SJCRH30 (cell line): ENCODE data around the gene MDGA2. TPM values are rescaled to one million over a fixed set of nuclear protein-coding genes. Genes with fewer than 3 reads are reported as not detected.
"Not testable (repeated sequence)": the region's sequence is repeated elsewhere in the genome, so short reads cannot be mapped to it uniquely, and the experiment has no call there.

ENCODE experiments used
- DNase-seq, 2 experiments: peaks; one replicate each; pipeline ENCODE4 v3.0.0-alpha.2; 2015 to 2020
- H3K27ac ChIP-seq: fragments of 250-450 bp; sonication (Bioruptor Pico); 2 replicates; pipeline ENCODE4 v1.5.1; 2020; ENCODE audit warnings: mild to moderate bottlenecking, moderate library complexity
- H3K27me3 ChIP-seq: fragments of 250-450 bp; sonication (Bioruptor Pico); 2 replicates; pipeline ENCODE4 v1.5.1; 2020; ENCODE audit warnings: mild to moderate bottlenecking, moderate library complexity
- H3K36me3 ChIP-seq: fragments of 250-450 bp; sonication (Bioruptor Pico); 2 replicates; pipeline ENCODE4 v1.5.1; 2020; ENCODE audit warnings: mild to moderate bottlenecking, moderate library complexity
- H3K4me1 ChIP-seq: fragments of 250-450 bp; sonication (Bioruptor Pico); 2 replicates; pipeline ENCODE4 v1.5.1; 2020; ENCODE audit warnings: mild to moderate bottlenecking, moderate library complexity
- H3K4me3 ChIP-seq: fragments of 250-450 bp; sonication (Bioruptor Pico); 2 replicates; pipeline ENCODE4 v1.5.1; 2020; ENCODE audit warnings: mild to moderate bottlenecking, moderate library complexity
- H3K9me3 ChIP-seq: fragments of 250-450 bp; sonication (Bioruptor Pico); replicated peaks from 2 replicates; pipeline ENCODE4 v1.5.1; 2020; ENCODE audit warnings: mild to moderate bottlenecking, moderate library complexity
- total RNA-seq: library from RNA; depleted of rRNA; stranded (reverse); fragments of >200 nt; shearing (Covaris generic); gene quantifications from 2 replicates; pipeline ENCODE4 v1.2.3, GENCODE V29; 2014

Gene MDGA2
- total RNA-seq, 1 experiment from 2014 or later, result 1.9 TPM

DNA sequence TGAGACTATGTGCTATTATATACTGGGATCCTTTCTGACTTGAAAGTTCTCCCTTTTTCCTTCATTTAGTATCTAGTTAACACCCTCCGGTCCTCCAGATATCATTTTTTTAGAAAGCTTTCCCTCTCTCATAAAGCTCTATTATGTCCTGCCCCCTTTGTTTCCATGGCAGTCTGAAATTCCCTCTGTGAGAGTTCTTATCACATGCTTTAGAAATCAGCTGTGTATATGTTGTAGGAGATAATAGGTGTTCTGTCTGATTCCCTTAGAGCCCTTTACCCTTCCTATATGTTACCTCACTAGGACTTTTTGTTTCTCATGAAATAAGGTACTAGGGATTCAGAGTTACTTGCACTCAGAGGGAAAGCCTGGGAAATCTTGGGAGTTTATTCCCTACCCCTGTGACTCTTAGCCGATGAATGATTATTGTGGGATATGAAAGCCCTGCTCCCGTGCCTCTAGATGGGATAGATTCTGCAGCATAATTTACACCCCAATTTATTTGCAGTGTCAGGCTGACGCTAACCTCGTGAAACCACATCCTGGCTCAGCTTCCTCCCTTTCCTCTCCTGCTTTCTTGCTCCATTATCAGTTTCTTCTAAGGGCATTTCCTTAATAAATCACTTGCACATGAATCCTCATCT is 448.4 kb downstream of the MDGA2 start:
- no peak for DNase-seq
- H3K9me3 ChIP-seq, result no peaks in the 10 kb centered on the region
- no peak overlapping the region for H3K4me3 ChIP-seq
- no peaks in the 10 kb centered on the region for H3K27me3 ChIP-seq
- H3K36me3 ChIP-seq, result no peaks in the 10 kb centered on the region
- no peaks in the 10 kb centered on the region for H3K4me1 ChIP-seq
- H3K27ac ChIP-seq, result no peak overlapping the region

DNA sequence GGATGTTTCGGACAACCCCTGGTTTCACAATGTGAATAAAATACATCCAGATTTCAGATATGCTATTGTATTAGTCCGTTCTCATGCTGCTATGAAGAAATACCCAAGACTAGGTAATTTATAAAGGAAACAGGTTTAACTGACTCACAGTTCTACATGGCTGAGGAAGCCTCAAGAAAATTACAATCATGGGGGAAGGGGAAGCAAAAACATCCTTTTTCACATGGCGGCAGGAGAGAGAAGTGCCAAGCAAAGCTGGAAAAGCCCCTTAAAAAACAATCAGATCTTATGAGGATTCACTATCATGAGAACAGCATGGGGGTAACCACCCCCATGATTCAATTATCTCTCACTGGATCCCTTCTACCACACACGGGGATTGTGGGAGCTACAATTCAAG is 451.7 kb downstream of the MDGA2 start:
- no peaks in the 10 kb centered on the region for H3K36me3 ChIP-seq
- no peak for DNase-seq
- H3K27me3 ChIP-seq, result no peaks in the 10 kb centered on the region

DNA sequence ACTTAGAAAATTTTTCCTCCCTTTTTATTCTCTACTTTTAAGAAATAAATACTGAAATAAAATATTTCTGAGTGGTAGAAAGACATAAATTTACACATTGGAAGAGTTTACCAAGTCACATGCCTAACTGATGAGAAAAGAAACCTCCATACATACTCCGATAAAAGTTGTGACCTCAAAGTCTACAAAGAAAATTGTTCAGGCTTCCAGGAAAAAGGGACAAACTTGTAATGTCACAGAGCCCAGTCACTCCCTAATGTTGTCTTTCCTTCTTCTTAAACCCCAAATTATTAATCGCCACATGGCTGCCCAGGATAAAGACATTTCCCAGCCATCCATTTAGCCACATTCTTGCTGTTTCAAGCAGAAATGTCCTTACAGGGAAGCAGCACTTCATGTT is 455.3 kb downstream of the MDGA2 start:
- DNase-seq, result no peak
- Histone ChIP-seq H3K9me3 (no peaks in the 10 kb centered on the region), H3K27ac (no peak overlapping the region), H3K27me3 (no peaks in the 10 kb centered on the region), H3K4me1 (no peaks in the 10 kb centered on the region), H3K36me3 (no peaks in the 10 kb centered on the region), H3K4me3 (no peak overlapping the region)

More for the DNA sequence above, 451.7 kb downstream of the MDGA2 start:
- Histone ChIP-seq H3K4me1 (no peaks in the 10 kb centered on the region), H3K9me3 (no peaks in the 10 kb centered on the region), H3K27ac (no peak overlapping the region), H3K4me3 (no peak overlapping the region)

DNA sequence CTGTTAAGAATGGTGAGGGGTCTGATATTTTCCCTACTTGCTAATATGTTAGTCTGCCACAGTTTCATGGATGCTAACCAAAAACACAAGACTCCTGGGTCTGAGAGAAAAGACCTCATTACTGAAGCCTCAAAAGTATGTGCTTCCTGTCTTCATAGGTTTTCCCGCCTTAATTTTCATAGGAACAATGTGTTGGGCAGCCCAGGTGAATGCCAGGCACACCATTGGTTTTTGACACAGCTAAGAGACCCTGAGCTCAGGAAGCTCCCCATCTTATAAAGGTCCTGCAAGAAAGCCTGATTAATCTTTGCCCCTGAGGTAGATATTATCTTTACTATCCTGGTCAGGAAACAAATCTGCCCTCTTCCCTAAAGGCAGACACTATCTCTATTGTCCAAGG is 464.1 kb downstream of the MDGA2 start:
- H3K27ac ChIP-seq, result no peak overlapping the region
- no peak overlapping the region for H3K4me3 ChIP-seq
- no peak for DNase-seq
- H3K36me3 ChIP-seq, result no peaks in the 10 kb centered on the region
- no peaks in the 10 kb centered on the region for H3K4me1 ChIP-seq
- H3K9me3 ChIP-seq, result no peaks in the 10 kb centered on the region
- H3K27me3 ChIP-seq, result no peaks in the 10 kb centered on the region

DNA sequence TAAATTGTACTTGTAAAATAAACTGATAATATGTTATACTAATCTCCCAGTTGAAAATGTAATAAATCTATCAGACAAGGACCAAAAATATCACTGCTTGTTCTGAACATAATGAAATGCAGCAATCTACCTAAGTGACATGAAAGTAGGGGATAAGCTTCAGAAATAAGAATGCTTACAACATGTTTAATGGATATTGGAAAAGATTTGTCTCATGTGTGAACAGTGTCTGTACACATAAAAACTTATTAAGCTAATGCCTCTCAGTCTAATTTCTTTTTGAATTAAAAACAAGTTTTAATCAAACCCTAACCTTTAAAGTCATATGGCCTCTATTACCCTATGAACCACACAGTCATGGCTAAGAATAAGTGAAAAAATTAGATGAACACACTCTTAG is 465.3 kb downstream of the MDGA2 start:
- no peak for DNase-seq

DNA sequence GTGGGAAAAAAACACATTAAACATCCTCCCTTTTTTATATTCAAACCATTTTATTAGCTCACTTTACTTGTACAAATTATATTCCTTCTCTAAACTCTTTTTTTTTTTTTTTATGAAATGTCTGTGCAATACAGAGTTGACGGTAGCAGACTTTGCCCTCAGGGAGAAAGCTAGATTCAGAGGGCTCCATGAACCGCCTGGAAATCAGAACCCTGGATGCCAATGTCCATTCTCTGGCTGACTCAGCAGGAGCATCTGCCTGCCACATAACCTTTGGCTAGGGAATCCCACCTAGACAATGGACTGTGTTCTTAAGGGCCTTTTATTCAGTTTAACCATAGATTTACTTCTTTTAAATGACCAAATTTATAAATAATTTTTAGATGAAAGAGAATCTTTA is 467.0 kb downstream of the MDGA2 start:
- H3K9me3 ChIP-seq, result no peaks in the 10 kb centered on the region
- no peaks in the 10 kb centered on the region for H3K27me3 ChIP-seq
- H3K27ac ChIP-seq, result no peak overlapping the region
- H3K4me1 ChIP-seq, result no peaks in the 10 kb centered on the region
- H3K4me3 ChIP-seq, result no peak overlapping the region
- no peak for DNase-seq
- H3K36me3 ChIP-seq, result no peaks in the 10 kb centered on the region

More for the DNA sequence above, 465.3 kb downstream of the MDGA2 start:
- H3K27ac ChIP-seq, result no peak overlapping the region
- no peak overlapping the region for H3K4me3 ChIP-seq
- H3K27me3 ChIP-seq, result no peaks in the 10 kb centered on the region
- no peaks in the 10 kb centered on the region for H3K4me1 ChIP-seq
- H3K36me3 ChIP-seq, result no peaks in the 10 kb centered on the region
- no peaks in the 10 kb centered on the region for H3K9me3 ChIP-seq

DNA sequence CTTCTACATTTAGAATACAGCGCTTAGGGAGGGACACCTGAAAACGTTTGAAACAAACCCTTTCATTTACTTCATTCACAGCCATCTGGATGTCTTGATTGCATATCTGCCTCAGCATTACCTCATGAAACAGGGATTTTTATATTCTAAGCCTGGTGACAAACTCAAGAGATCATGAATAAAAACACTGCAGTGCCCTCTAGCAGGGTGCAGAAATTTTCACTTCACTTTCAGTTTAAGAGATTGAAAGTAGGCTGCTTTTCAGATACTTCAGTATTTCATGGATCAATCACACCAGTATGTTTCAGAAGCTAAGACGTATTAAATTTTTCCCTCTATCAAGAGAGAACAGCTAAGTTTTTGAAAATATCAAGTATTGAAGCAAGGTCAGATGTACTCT is 467.8 kb downstream of the MDGA2 start:
- Histone ChIP-seq H3K9me3 (no peaks in the 10 kb centered on the region), H3K27ac (no peak overlapping the region), H3K4me3 (no peak overlapping the region), H3K36me3 (no peaks in the 10 kb centered on the region), H3K4me1 (no peaks in the 10 kb centered on the region), H3K27me3 (no peaks in the 10 kb centered on the region)
- no peak for DNase-seq

DNA sequence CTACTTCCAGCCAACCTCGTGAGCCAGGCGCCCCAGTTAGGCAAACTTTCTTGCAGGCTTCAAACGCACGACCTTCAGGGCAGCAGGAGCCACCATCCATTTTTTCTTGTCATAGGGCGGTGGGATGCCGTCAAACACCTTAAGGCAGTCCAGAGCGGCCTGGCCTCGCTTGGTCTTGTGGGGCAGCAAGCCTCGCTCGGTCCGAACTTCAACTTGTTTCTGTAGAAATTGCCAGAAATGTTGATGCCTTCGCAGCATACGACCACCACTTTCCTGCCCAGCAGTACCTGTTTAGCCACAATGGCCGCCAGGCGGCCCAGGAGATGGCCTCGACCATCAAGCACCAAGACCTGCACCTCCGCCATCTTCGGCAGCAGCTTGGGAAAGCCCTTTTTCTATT is 474.7 kb downstream of the MDGA2 start:
- DNase-seq, result no peak
- Histone ChIP-seq H3K36me3 (no peaks in the 10 kb centered on the region), H3K4me1 (no peaks in the 10 kb centered on the region), H3K4me3 (no peak overlapping the region), H3K27me3 (no peaks in the 10 kb centered on the region), H3K27ac (no peak overlapping the region), H3K9me3 (no peaks in the 10 kb centered on the region)

DNA sequence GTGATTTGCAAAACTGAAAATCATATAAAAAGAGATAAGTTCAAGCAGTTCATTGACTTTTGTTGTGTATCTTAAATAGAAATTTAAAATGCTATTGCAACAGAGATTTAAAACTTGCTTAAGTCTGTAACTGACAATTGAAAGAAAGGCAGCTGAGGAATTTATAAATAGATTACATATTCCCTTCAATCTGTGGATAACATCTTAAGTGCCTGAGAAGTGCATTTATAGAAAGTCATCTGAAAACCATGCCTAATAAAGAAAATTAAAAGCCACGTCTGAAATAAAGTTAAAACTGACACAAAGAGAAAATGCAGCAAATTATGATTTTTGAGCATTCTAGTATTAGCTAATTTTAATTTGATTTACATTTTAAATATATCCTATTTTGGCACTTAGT is 479.8 kb downstream of the MDGA2 start:
- no peak for DNase-seq
- H3K27me3 ChIP-seq, result no peaks in the 10 kb centered on the region
- no peak overlapping the region for H3K4me3 ChIP-seq
- no peaks in the 10 kb centered on the region for H3K36me3 ChIP-seq
- no peaks in the 10 kb centered on the region for H3K9me3 ChIP-seq
- no peak overlapping the region for H3K27ac ChIP-seq
- H3K4me1 ChIP-seq, result peaks cover 9% of the 10 kb centered on the region; the same call in 1 of the 2 replicates

DNA sequence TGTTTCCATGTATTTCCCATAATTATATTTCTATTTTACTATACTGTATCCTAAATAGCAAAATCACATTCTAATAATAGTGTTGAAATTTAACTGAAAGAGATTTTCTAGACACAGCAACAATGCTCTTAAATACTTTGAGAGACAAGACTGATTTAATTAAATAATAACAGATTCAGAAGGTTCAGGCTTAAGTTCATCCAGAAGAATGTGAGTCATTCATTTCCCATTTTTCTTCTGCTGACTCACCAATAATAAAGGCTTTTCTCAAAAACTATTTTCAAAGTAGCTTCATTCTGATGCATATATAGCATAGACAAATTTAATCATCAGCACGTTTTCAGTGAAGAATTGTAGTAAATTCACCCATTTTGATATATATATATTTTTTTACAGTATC is 481.4 kb downstream of the MDGA2 start:
- Histone ChIP-seq H3K9me3 (no peaks in the 10 kb centered on the region), H3K27me3 (no peaks in the 10 kb centered on the region), H3K27ac (no peak overlapping the region), H3K4me3 (no peak overlapping the region), H3K4me1 (peaks cover 9% of the 10 kb centered on the region; the same call in 1 of the 2 replicates), H3K36me3 (no peaks in the 10 kb centered on the region)
- no peak for DNase-seq

DNA sequence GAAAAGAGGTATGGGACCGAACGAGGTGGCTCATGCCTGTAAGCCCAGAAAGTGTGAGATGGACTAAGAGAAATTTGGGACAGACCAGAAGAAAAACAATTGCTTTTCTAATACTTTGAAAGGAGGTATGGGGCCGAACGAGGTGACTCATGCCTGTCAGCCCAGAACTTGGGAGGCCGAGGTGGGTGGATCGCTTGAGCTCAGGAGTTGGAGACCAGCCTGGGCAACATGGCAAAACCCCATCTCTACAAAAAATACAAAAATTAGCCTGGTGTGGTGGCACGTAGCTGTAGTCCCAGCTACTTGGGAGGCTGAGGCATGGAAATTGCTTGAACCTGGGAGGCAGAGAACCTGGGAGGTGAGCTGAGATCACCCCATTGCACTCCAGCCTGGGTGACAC is 483.2 kb downstream of the MDGA2 start:
- DNase-seq, H3K4me1 ChIP-seq, H3K4me3 ChIP-seq, H3K36me3 ChIP-seq, H3K27ac ChIP-seq, H3K27me3 ChIP-seq, H3K9me3 ChIP-seq: not testable (repeated sequence)

DNA sequence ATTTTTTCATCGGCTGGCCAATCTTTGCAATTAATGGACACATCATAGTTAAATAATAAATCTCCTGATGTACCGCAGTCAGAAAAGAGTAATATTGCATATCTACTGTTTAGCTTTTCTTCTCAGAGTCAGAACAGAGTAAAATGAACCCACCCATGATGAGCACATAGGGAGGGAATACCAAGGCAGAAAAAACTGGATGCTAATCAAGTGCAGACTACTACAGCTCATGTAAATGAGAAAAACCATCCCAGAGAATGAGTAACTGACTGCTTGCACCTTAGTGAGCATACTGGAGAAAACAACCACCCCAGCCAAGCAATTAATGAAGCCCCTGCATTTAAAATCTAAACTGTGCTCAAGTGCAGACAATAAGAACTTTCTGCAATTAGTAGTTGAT is 483.7 kb downstream of the MDGA2 start:
- Histone ChIP-seq H3K9me3 (no peaks in the 10 kb centered on the region), H3K4me3 (no peak overlapping the region), H3K27ac (no peak overlapping the region), H3K4me1 (peaks cover 14% of the 10 kb centered on the region), H3K27me3 (no peaks in the 10 kb centered on the region), H3K36me3 (no peaks in the 10 kb centered on the region)
- no peak for DNase-seq

DNA sequence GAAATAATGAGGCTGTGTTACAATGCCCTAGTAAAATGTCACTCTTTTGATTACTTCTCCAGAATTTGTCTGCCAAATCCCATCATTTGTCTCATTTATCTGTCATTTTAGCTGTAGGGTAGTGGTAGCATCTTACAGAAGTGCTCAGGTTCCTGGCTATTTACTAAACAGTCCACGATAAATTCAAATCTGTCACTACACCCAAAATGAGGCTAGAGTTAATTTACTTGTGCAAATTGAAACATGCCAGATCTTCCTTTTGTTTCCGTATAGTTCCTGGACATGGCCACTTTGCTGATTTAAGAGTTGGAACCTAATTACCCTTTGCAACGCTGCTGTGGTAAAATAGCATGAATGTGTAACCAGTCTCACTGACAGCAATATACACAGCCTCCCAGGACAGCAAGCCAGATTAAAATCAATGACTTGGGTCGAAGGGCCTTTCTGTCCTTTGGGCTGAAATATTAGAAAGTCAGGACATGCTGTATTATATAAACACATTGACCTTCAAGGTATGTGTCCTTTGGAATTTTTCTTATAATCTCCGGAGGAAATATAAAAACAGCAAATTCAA is 485.4 kb downstream of the MDGA2 start:
- Histone ChIP-seq H3K27ac (no peak overlapping the region), H3K4me3 (no peak overlapping the region), H3K4me1 (peaks cover 28% of the 10 kb centered on the region), H3K9me3 (no peaks in the 10 kb centered on the region), H3K27me3 (no peaks in the 10 kb centered on the region), H3K36me3 (no peaks in the 10 kb centered on the region)
- no peak for DNase-seq

DNA sequence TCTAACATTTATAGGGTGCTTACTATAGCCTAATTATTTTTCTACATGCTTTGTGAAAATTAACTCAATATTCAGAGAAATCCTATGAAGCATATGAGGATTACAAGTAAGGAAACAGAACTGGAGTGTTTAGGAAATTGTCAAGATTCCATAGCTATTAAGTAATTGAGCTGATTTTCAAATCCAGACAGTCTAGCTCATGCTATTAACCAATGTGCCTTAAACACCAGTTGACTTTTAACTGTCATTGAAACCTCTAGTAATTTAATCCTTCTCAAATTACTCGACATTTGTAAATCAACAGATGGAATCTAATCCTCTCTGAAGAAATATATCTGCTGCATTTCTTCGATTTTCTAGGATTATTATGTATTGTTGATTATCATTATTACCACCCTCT is 488.9 kb downstream of the MDGA2 start:
- Histone ChIP-seq H3K4me1 (peaks cover 18% of the 10 kb centered on the region), H3K9me3 (no peaks in the 10 kb centered on the region), H3K36me3 (no peaks in the 10 kb centered on the region), H3K27ac (peak overlapping the region; percentile 40), H3K27me3 (no peaks in the 10 kb centered on the region), H3K4me3 (no peak overlapping the region)
- peak in 1 of 2 experiments; percentile 51 for DNase-seq

DNA sequence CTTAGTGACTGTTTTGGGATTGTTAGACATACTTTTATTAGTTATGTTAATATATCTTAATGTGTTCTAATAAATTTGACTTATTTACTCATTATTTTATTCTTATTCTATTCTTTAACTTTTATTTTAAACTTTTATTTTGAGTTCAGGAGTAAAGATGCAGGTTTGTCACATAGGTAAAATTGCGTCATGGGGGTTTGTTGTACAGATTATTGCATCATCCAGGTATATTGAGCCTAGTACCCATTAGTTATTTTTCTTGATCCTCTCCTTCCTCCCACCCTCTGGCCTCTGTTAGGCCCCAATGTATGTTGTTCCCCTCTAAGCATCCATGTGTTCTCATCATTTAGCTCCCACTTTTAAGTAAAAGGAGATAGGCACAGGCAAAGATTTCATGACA is 495.5 kb downstream of the MDGA2 start:
- Histone ChIP-seq H3K4me1 (no peaks in the 10 kb centered on the region), H3K36me3 (no peaks in the 10 kb centered on the region), H3K27ac (no peak overlapping the region), H3K4me3 (no peak overlapping the region), H3K9me3 (no peaks in the 10 kb centered on the region), H3K27me3 (no peaks in the 10 kb centered on the region)
- no peak for DNase-seq

DNA sequence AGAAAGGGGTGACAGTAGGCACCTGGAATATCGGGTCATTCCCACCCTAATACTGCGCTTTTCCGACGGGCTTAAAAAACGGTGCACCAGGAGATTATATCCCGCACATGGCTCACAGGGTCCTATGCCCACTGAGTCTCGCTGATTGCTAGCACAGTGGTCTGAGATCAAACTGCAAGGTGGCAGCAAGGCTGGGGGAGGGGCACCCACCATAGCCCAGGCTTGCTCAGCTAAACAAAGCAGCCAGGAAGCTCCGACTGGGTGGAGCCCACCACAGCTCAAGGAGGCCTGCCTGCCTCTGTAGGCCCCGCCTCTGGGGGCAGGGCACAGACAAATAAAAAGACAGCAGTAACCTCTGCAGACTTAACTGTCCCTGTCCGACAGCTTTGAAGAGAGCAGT is 503.5 kb downstream of the MDGA2 start:
- H3K27me3 ChIP-seq, H3K9me3 ChIP-seq, H3K36me3 ChIP-seq, DNase-seq, H3K27ac ChIP-seq, H3K4me3 ChIP-seq, H3K4me1 ChIP-seq: not testable (repeated sequence)
